Measurements from ENCODE around the gene IL2RG. TPM values are rescaled to one million over a fixed set of nuclear protein-coding genes. Genes with fewer than 3 reads are reported as not detected.

The IL2RG gene
- total and polyA plus RNA-seq, 2 experiments from 2014 or later = 0.26 TPM; not detected in 1

DNA sequence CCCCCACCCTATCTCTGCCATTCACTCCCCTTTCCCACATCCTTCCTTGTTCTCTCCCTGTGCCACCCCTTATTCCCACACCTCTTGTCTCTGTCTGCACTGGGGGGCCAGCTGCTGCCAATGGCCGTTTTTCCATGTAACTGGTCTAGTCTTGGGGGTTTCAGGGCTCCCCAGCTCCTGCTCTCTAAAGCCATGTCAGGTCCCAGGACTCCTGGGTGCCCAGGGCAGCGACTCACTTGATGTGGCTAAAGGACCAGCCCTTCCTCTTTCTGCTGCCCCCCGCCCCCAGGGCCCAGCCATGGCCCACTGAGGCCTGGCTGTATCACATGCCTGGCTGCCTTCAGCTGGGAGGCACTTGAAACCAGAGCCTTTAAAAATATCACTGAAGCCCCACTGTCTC is 43.3 kb upstream of the IL2RG start (continued):
- TF ChIP-seq, protein P1, sequence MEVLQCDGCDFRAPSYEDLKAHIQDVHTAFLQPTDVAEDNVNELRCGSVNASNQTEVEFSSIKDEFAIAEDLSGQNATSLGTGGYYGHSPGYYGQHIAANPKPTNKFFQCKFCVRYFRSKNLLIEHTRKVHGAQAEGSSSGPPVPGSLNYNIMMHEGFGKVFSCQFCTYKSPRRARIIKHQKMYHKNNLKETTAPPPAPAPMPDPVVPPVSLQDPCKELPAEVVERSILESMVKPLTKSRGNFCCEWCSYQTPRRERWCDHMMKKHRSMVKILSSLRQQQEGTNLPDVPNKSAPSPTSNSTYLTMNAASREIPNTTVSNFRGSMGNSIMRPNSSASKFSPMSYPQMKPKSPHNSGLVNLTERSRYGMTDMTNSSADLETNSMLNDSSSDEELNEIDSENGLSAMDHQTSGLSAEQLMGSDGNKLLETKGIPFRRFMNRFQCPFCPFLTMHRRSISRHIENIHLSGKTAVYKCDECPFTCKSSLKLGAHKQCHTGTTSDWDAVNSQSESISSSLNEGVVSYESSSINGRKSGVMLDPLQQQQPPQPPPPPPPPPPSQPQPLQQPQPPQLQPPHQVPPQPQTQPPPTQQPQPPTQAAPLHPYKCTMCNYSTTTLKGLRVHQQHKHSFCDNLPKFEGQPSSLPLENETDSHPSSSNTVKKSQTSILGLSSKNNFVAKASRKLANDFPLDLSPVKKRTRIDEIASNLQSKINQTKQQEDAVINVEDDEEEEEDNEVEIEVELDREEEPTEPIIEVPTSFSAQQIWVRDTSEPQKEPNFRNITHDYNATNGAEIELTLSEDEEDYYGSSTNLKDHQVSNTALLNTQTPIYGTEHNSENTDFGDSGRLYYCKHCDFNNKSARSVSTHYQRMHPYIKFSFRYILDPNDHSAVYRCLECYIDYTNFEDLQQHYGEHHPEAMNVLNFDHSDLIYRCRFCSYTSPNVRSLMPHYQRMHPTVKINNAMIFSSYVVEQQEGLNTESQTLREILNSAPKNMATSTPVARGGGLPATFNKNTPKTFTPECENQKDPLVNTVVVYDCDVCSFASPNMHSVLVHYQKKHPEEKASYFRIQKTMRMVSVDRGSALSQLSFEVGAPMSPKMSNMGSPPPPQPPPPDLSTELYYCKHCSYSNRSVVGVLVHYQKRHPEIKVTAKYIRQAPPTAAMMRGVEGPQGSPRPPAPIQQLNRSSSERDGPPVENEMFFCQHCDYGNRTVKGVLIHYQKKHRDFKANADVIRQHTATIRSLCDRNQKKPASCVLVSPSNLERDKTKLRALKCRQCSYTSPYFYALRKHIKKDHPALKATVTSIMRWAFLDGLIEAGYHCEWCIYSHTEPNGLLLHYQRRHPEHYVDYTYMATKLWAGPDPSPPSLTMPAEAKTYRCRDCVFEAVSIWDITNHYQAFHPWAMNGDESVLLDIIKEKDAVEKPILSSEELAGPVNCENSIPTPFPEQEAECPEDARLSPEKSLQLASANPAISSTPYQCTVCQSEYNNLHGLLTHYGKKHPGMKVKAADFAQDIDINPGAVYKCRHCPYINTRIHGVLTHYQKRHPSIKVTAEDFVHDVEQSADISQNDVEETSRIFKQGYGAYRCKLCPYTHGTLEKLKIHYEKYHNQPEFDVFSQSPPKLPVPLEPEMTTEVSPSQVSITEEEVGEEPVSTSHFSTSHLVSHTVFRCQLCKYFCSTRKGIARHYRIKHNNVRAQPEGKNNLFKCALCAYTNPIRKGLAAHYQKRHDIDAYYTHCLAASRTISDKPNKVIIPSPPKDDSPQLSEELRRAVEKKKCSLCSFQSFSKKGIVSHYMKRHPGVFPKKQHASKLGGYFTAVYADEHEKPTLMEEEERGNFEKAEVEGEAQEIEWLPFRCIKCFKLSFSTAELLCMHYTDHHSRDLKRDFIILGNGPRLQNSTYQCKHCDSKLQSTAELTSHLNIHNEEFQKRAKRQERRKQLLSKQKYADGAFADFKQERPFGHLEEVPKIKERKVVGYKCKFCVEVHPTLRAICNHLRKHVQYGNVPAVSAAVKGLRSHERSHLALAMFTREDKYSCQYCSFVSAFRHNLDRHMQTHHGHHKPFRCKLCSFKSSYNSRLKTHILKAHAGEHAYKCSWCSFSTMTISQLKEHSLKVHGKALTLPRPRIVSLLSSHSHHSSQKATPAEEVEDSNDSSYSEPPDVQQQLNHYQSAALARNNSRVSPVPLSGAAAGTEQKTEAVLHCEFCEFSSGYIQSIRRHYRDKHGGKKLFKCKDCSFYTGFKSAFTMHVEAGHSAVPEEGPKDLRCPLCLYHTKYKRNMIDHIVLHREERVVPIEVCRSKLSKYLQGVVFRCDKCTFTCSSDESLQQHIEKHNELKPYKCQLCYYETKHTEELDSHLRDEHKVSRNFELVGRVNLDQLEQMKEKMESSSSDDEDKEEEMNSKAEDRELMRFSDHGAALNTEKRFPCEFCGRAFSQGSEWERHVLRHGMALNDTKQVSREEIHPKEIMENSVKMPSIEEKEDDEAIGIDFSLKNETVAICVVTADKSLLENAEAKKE (CRISPR knock-in tag; IDR thresholded peaks at IDR 0.05) = no peak
- no peak for TF ChIP-seq EZH2phosphoT487 (IDR thresholded peaks at IDR 0.05; ENCODE audit: unreplicated experiment)
- no peak for TF ChIP-seq STAT1 (IDR thresholded peaks at IDR 0.05; ENCODE audit: unreplicated experiment)
- no peak for TF ChIP-seq ZNF331 (CRISPR knock-in tag; IDR thresholded peaks at IDR 0.05; ENCODE audit: low read depth)
- TF ChIP-seq CREB1 (CRISPR knock-in tag; IDR thresholded peaks at IDR 0.05; ENCODE audit: low read depth) = no peak
- TF ChIP-seq, protein P2, sequence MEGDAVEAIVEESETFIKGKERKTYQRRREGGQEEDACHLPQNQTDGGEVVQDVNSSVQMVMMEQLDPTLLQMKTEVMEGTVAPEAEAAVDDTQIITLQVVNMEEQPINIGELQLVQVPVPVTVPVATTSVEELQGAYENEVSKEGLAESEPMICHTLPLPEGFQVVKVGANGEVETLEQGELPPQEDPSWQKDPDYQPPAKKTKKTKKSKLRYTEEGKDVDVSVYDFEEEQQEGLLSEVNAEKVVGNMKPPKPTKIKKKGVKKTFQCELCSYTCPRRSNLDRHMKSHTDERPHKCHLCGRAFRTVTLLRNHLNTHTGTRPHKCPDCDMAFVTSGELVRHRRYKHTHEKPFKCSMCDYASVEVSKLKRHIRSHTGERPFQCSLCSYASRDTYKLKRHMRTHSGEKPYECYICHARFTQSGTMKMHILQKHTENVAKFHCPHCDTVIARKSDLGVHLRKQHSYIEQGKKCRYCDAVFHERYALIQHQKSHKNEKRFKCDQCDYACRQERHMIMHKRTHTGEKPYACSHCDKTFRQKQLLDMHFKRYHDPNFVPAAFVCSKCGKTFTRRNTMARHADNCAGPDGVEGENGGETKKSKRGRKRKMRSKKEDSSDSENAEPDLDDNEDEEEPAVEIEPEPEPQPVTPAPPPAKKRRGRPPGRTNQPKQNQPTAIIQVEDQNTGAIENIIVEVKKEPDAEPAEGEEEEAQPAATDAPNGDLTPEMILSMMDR (conservative IDR thresholded peaks at IDR 0.05; ENCODE audit: low read depth in 2 of 2) = no peak
- TF ChIP-seq, protein P3, sequence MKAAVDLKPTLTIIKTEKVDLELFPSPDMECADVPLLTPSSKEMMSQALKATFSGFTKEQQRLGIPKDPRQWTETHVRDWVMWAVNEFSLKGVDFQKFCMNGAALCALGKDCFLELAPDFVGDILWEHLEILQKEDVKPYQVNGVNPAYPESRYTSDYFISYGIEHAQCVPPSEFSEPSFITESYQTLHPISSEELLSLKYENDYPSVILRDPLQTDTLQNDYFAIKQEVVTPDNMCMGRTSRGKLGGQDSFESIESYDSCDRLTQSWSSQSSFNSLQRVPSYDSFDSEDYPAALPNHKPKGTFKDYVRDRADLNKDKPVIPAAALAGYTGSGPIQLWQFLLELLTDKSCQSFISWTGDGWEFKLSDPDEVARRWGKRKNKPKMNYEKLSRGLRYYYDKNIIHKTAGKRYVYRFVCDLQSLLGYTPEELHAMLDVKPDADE (IDR thresholded peaks at IDR 0.05) = no peak
- no peak for TF ChIP-seq JUNB (IDR thresholded peaks at IDR 0.05; ENCODE audit: unreplicated experiment)
- no peak for TF ChIP-seq EZH2 (IDR thresholded peaks at IDR 0.05; ENCODE audit: low read depth, unreplicated experiment)

Data from GM23338 (cell line).